GM12865 (cell line): ENCODE measurements around the gene ASPA.
"Not testable (repeated sequence)": the region's sequence is repeated elsewhere in the genome, so short reads cannot be mapped to it uniquely, and the experiment has no call there.

Experiments
- DNase-seq: peaks from one replicate; pipeline ENCODE4 v3.0.0; 2010; ENCODE audit warnings: low read depth
- H3K4me3 ChIP-seq: 2 replicates; pipeline ENCODE4 v1.5.1; 2011; ENCODE audit warnings: mild to moderate bottlenecking, low read depth, low read length, control low read depth
- CTCF ChIP-seq: IDR thresholded peaks from 2 replicates; pipeline ENCODE4 v1.5.1; 2011; ENCODE audit warnings: low read length, control low read depth, low read depth, inconsistent platforms; ENCODE audit not compliant: insufficient read depth; ENCODE audit errors: missing control alignments

Gene ASPA

GRCh38 chr17:3475812-3476610, at the start of gene ASPA:
TSS of gene ASPA (plus strand) at chr17:3475997. CDS start at chr17:3476160, 163 bp downstream.
- TF ChIP-seq CTCF: no peak

GRCh38 chr17:3433215-3433614, 42.6 kb upstream of the ASPA start:
- H3K4me3 ChIP-seq: not testable (repeated sequence)
- DNase-seq: peak; percentile 14

More at GRCh38 chr17:3475812-3476610, at the start of gene ASPA:
- DNase-seq: no peak
- no peak within 1 kb of the TSS for H3K4me3 ChIP-seq

GRCh38 chr17:3433741-3434140, 42.1 kb upstream of the ASPA start, which contains the start of gene OR1E2:
TSS of gene OR1E2 (minus strand) at chr17:3433841. CDS start at chr17:3433841, 0 bp downstream.
- H3K4me3 ChIP-seq: no peak within 1 kb of the TSS
- no peak for DNase-seq
- no peak for TF ChIP-seq CTCF

GRCh38 chr17:3438368-3438767, 37.4 kb upstream of the ASPA start:
- no peak for TF ChIP-seq CTCF
- DNase-seq: no peak
- H3K4me3 ChIP-seq: no peak overlapping the region

- DNase-seq: no peak
- TF ChIP-seq CTCF: no peak
- no peak overlapping the region for H3K4me3 ChIP-seq
Observed at GRCh38 chr17:3440451-3440850, 35.3 kb upstream of the ASPA start.

GRCh38 chr17:3447625-3448024, 28.2 kb upstream of the ASPA start:
- peak; percentile 31 for DNase-seq
- no peak overlapping the region for H3K4me3 ChIP-seq
- TF ChIP-seq CTCF: peak; percentile 25

- DNase-seq: no peak
- no peak for TF ChIP-seq CTCF
- H3K4me3 ChIP-seq: no peak overlapping the region
Observed at GRCh38 chr17:3448059-3448665, 27.6 kb upstream of the ASPA start.

GRCh38 chr17:3466355-3466754, 9.4 kb upstream of the ASPA start:
- DNase-seq, H3K4me3 ChIP-seq: not testable (repeated sequence)
